Smooth muscle cell (in vitro differentiated cells): ENCODE measurements around the gene CABYR. TPM values are rescaled to one million over a fixed set of nuclear protein-coding genes. Genes with fewer than 3 reads are reported as not detected.

Experiments
- DNase-seq: peaks from one replicate; lab custom pipeline; 2025; ENCODE audit not compliant: unreplicated experiment; lab: John Stamatoyannopoulos, UW
- H2AFZ ChIP-seq: fragments of 200-600 bp; sonication (generic); 2 replicates; pipeline ENCODE4 v1.6.0; 2016; ENCODE audit warnings: antibody characterized with exemption, low read depth, mild to moderate bottlenecking
- H3F3A ChIP-seq: fragments of 200-600 bp; sonication (generic); 2 replicates; pipeline ENCODE4 v1.6.0; 2017; ENCODE audit warnings: antibody characterized with exemption, low read depth
- H3K27ac ChIP-seq: fragments of 200-600 bp; sonication (generic); 2 replicates; pipeline ENCODE4 v1.5.1; 2016; ENCODE audit warnings: low read depth, mild to moderate bottlenecking
- H3K27me3 ChIP-seq: fragments of 200-600 bp; sonication (generic); 2 replicates; pipeline ENCODE4 v1.6.1; 2016; ENCODE audit warnings: low read depth, mild to moderate bottlenecking
- H3K36me3 ChIP-seq: fragments of 200-600 bp; sonication (generic); 2 replicates; pipeline ENCODE4 v1.5.1; 2016; ENCODE audit warnings: low read depth
- H3K4me1 ChIP-seq: fragments of 200-600 bp; sonication (generic); 2 replicates; pipeline ENCODE4 v1.5.1; 2016; ENCODE audit warnings: low read depth
- H3K4me2 ChIP-seq: fragments of 200-600 bp; sonication (generic); 2 replicates; pipeline ENCODE4 v1.6.0; 2016; ENCODE audit warnings: mild to moderate bottlenecking
- H3K4me3 ChIP-seq: fragments of 200-600 bp; sonication (generic); 2 replicates; pipeline ENCODE4 v1.5.1; 2016; ENCODE audit warnings: mild to moderate bottlenecking
- H3K79me2 ChIP-seq: fragments of 200-600 bp; sonication (generic); 2 replicates; pipeline ENCODE4 v1.6.0; 2016; ENCODE audit warnings: low read depth, mild to moderate bottlenecking
- H3K9ac ChIP-seq: fragments of 200-600 bp; sonication (generic); 2 replicates; pipeline ENCODE4 v1.6.0; 2016; ENCODE audit warnings: low read depth
- H3K9me3 ChIP-seq: fragments of 200-600 bp; sonication (generic); replicated peaks from 2 replicates; pipeline ENCODE4 v1.5.1; 2016; ENCODE audit warnings: low read depth
- H4K20me1 ChIP-seq: fragments of 200-600 bp; sonication (generic); 2 replicates; pipeline ENCODE4 v1.6.0; 2016; ENCODE audit warnings: low read depth
- CTCF ChIP-seq: fragments of 200-600 bp; sonication (generic); IDR thresholded peaks from 2 replicates; pipeline ENCODE4 v1.5.1; 2017; ENCODE audit warnings: borderline replicate concordance, mild to moderate bottlenecking, antibody characterized with exemption; ENCODE audit not compliant: insufficient read depth, poor library complexity, severe bottlenecking
- WGBS: methylation state at CpG from one replicate; pipeline ENCODE4 v1.1.7; 2016; ENCODE audit warnings: low lambda C conversion rate; 5-methylcytosine and 5-hydroxymethylcytosine counted together
- polyA plus RNA-seq: library from polyadenylated mRNA; unstranded; fragments of >200 nt; fragmentation: Nextera tagmentation; extraction: Ambion mirVana; gene quantifications from 2 replicates; pipeline ENCODE4 v1.2.1, GENCODE V29; 2016
- total RNA-seq: library from RNA; depleted of rRNA; stranded (reverse); fragments of >200 nt; gene quantifications from 2 replicates; pipeline ENCODE4 v1.2.3, GENCODE V29; 2014

CABYR gene
- total RNA-seq (4.0 and 5.1 TPM in 2 replicates), polyA plus RNA-seq (7.0 and 9.9 TPM in 2 replicates)

- Histone ChIP-seq H2AFZ (peak within 1 kb of the TSS; percentile 45), H3K27me3 (no peaks in the 10 kb centered on the region), H3K9me3 (no peaks in the 10 kb centered on the region), H4K20me1 (no peaks in the 10 kb centered on the region), H3K79me2 (no peaks in the 10 kb centered on the region), H3F3A (no peaks in the 10 kb centered on the region), H3K4me1 (no peaks in the 10 kb centered on the region), H3K4me2 (peak within 1 kb of the TSS; percentile 93), H3K9ac (peak within 1 kb of the TSS; percentile 46), H3K4me3 (peak within 1 kb of the TSS; percentile 64), H3K27ac (peak within 1 kb of the TSS; percentile 11), H3K36me3 (no peaks in the 10 kb centered on the region)
- DNase-seq, result peak; percentile 52
- no peak for TF ChIP-seq CTCF
- 1% methylated on average over 57 of the region's 63 CpGs for WGBS
Measured at GRCh38 chr18:24138789-24139616, at the start of gene CABYR. TSS of gene CABYR (plus strand) at chr18:24139062. CDS start at chr18:24143115, 4,053 bp downstream.

GRCh38 chr18:24089076-24089475, 49.8 kb upstream of the CABYR start:
- H3K4me2 ChIP-seq, result no peak overlapping the region
- H3K36me3 ChIP-seq, result no peaks in the 10 kb centered on the region
- no peaks in the 10 kb centered on the region for H4K20me1 ChIP-seq
- no peak overlapping the region for H3K9ac ChIP-seq
- H3K4me1 ChIP-seq, result no peaks in the 10 kb centered on the region
- no peak overlapping the region for H3K4me3 ChIP-seq
- no peaks in the 10 kb centered on the region for H3K79me2 ChIP-seq
- H3K27me3 ChIP-seq, result no peaks in the 10 kb centered on the region
- TF ChIP-seq CTCF, result no peak
- WGBS, result 71% methylated on average over 4 of the region's 4 CpGs
- H2AFZ ChIP-seq, result no peak overlapping the region
- H3K9me3 ChIP-seq, result no peaks in the 10 kb centered on the region
- DNase-seq, result no peak
- no peak overlapping the region for H3K27ac ChIP-seq
- no peaks in the 10 kb centered on the region for H3F3A ChIP-seq

- Histone ChIP-seq H3K4me1 (no peaks in the 10 kb centered on the region), H3K4me2 (no peak overlapping the region), H3K36me3 (no peaks in the 10 kb centered on the region), H3K79me2 (no peaks in the 10 kb centered on the region), H3K9me3 (no peaks in the 10 kb centered on the region), H3K4me3 (no peak overlapping the region), H2AFZ (no peak overlapping the region), H3K27me3 (no peaks in the 10 kb centered on the region), H3F3A (no peaks in the 10 kb centered on the region), H4K20me1 (no peaks in the 10 kb centered on the region), H3K9ac (no peak overlapping the region), H3K27ac (no peak overlapping the region)
- no peak for DNase-seq
- no peak for TF ChIP-seq CTCF
- WGBS, result 89% methylated on average over 4 of the region's 4 CpGs
Measured at GRCh38 chr18:24089515-24090337, 49.1 kb upstream of the CABYR start.
